Measurements from ENCODE around the gene C3orf62.

Gene C3orf62

DNA sequence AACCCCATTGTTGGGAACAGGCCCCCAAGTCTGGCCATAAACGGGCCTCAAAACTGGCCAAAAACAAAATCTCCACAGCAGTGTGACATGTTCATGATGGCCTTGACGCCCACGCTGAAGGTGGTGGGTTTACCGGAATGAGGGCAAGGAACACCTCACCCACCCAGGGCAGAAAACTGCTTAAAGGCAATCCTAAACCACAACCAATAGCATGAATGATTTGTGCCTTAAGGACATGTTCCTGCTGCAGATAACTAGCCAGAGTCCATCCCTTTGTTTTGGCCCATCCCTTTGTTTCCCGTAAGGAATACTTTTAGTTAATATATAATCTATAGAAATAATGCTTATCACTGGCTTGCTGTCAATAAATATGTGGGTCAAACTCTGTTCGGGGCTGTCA is 57.9 kb downstream of the C3orf62 start:
- WGBS (ENCODE audit: insufficient coverage): 100% methylated on average over 3 of the region's 6 CpGs
- POLR2A ChIA-PET: no interaction called here
- Histone ChIP-seq H3K36me3 (ENCODE audit: control insufficient read depth in 4 of 4, insufficient read depth in 4 of 4, low read length in 3 of 4) (no peaks in the 10 kb centered on the region), H3K27me3 (replicated peaks in 2 of 5; ENCODE audit: control insufficient read depth in 4 of 5, insufficient read depth in 5 of 5, low read length in 4 of 5) (no peaks in the 10 kb centered on the region), H3K4me1 (ENCODE audit: control extremely low read depth in 1 of 4, control insufficient read depth in 4 of 4, insufficient read depth in 4 of 4, low read length in 3 of 4) (peaks cover 0 to 9% (median 5%) of the 10 kb centered on the region in 4 experiments), H3K4me3 (ENCODE audit: control insufficient read depth in 1 of 7, extremely low read depth in 1 of 7, insufficient read depth in 4 of 7, low read depth in 2 of 7, low read length in 6 of 7) (no peak overlapping the region), H3K9me3 (ENCODE audit: control extremely low read depth in 1 of 5, control insufficient read depth in 4 of 5, insufficient read depth in 2 of 5, low read depth in 1 of 5, low read length in 4 of 5) (peaks cover 0 to 23% (median 3%) of the 10 kb centered on the region in 5 experiments), H3K27ac (ENCODE audit: insufficient read depth in 1 of 2, low read depth in 1 of 2, low read length in 2 of 2, poor library complexity in 1 of 2, severe bottlenecking in 2 of 2) (no peak overlapping the region)
- CTCF ChIA-PET: no interaction called here
- no peak for DNase-seq
